Pancreas (tissue), 10 donors: ENCODE results near the gene GALNT15. TPM values are rescaled to one million over a fixed set of nuclear protein-coding genes. Genes with fewer than 3 reads are reported as not detected.

Source experiments
- ATAC-seq, 4 donors: fragments of 200-7000 bp; cut with Tn5 transposase; one replicate each; pipeline versions ENCODE4 v1.8.0 to v1.9.1; 2020; ENCODE audit warnings: mild to moderate bottlenecking in 4 of 4, moderate library complexity in 4 of 4
- DNase-seq, 6 donors: peaks; one replicate each; pipeline ENCODE4 v3.0.0-alpha.2; 2020
- FAIRE-seq: peaks from 2 replicates; lab custom pipeline; 2012; peaks lifted over from hg19 to GRCh38; lab: Jason Lieb, UNC
- H3K27ac ChIP-seq, 4 donors: fragments of 200-600 bp; sonication (generic); 1 replicate in 3 of 4; 2 replicates in 1 of 4; pipeline versions ENCODE4 v1.5.0 to v1.8.0; 2020
- H3K27me3 ChIP-seq, 4 donors: fragments of 200-600 bp; one replicate each; pipeline ENCODE4 v1.8.0; 2021
- H3K36me3 ChIP-seq, 3 donors: fragments of 200-600 bp; sonication (generic) in 1 of 3; one replicate each; pipeline versions ENCODE4 v1.5.0 to v1.8.0; 2020 to 2021
- H3K4me1 ChIP-seq, 3 donors: fragments of 200-600 bp; one replicate each; pipeline ENCODE4 v1.8.0; 2021
- H3K4me3 ChIP-seq, 4 donors: fragments of 200-600 bp; sonication (generic) in 2 of 4; one replicate each; pipeline versions ENCODE4 v1.5.0 to v1.8.0; 2020 to 2021
- H3K9me3 ChIP-seq, 4 donors: fragments of 200-600 bp; one replicate each; pipeline ENCODE4 v1.8.0; 2021
- WGBS, 2 donors: extraction: QIAGEN DNeasy Blood & Tissue Kit; methylation state at CpG; one replicate each; pipeline ENCODE4 v1.1.7; 2013; 5-methylcytosine and 5-hydroxymethylcytosine counted together
- intact Hi-C, 3 donors: fragments of 100-400 bp; cut with DNase I; formaldehyde crosslinking; loops; one replicate each; pipeline versions ENCODE4 v1.11.1 to v1.14.2; 2022
- polyA plus RNA-seq, 2 donors: library from polyadenylated mRNA; stranded (reverse); fragments of 200-250 nt; gene quantifications; one replicate each; pipeline ENCODE4 v1.2.3, GENCODE V29; 2013
- total RNA-seq, 6 donors: library from RNA; stranded (reverse); fragmentation: NEBNext Ultra II Directional in 4 of 6; extraction: Animal tissue kit (Norgen Biotek cat#: 25700) in 4 of 6; gene quantifications; one replicate each; pipeline versions ENCODE4 v1.2.1 to v1.2.4, GENCODE V29; 2021 to 2023
- TF ChIP-seq, protein P1 (sequence below), 4 donors: fragments of 200-600 bp; sonication (generic) in 3 of 4; IDR thresholded peaks; one replicate each; pipeline versions ENCODE4 v1.5.0 to v1.8.0; 2021; ENCODE audit warnings: antibody characterized with exemption in 4 of 4
- donor health status: healthy with polysubstance abuse.
- donor health status: DM: no; HTN: no; CAD: no; lungs with moderate emphysema.
- donor health status: DM: no; HTN: no; CAD: no.
- donor health status: control.
- donor health status: control.
- donor health status: Bipolar disorder and iron deficiency.
- donor health status: DM: yes; HTN: yes; CAD: no.
- donor health status: DM: no; HTN: no; CAD: no.
- donor health status: DM: no; HTN: no; CAD: no.
- donor health status: DM: yes; HTN: yes; CAD: no.

The GALNT15 gene
- total and polyA plus RNA-seq, 8 donors: 0.78 to 5.6 (median 2.6) TPM

DNA sequence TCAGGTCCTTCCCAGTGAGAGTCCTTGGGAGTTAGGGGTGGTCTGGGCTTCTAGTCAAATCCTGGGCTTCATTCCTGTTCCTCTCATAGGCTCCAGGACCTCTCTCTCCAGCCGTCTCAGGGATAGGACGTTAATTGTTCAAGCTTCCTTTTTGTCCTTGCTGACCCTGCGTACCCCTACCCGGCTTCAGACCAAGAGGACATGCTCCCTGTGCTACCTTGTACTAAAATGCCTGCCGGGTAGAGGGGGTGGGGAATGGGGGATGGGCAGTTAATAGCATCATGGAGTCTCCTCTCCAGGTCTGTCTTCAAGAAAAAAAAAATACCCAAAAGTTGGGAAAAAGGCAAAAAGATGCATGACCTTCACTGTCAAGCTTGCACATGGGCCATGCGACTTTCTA is 36.5 kb upstream of the GALNT15 start:
- DNase-seq: no peak
- 91 to 94% methylated on average over 6 of the region's 6 CpGs for WGBS, 2 donors
- ATAC-seq: no peak
- Histone ChIP-seq H3K27ac (no peak overlapping the region), H3K36me3 (no peaks in the 10 kb centered on the region), H3K4me3 (no peak overlapping the region), H3K9me3 (no peaks in the 10 kb centered on the region), H3K4me1 (no peaks in the 10 kb centered on the region), H3K27me3 (no peaks in the 10 kb centered on the region)
- no peak for FAIRE-seq
- TF ChIP-seq, protein P1, sequence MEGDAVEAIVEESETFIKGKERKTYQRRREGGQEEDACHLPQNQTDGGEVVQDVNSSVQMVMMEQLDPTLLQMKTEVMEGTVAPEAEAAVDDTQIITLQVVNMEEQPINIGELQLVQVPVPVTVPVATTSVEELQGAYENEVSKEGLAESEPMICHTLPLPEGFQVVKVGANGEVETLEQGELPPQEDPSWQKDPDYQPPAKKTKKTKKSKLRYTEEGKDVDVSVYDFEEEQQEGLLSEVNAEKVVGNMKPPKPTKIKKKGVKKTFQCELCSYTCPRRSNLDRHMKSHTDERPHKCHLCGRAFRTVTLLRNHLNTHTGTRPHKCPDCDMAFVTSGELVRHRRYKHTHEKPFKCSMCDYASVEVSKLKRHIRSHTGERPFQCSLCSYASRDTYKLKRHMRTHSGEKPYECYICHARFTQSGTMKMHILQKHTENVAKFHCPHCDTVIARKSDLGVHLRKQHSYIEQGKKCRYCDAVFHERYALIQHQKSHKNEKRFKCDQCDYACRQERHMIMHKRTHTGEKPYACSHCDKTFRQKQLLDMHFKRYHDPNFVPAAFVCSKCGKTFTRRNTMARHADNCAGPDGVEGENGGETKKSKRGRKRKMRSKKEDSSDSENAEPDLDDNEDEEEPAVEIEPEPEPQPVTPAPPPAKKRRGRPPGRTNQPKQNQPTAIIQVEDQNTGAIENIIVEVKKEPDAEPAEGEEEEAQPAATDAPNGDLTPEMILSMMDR (IDR thresholded peaks at IDR 0.05): no peak
- intact Hi-C loops: no loop called here

DNA sequence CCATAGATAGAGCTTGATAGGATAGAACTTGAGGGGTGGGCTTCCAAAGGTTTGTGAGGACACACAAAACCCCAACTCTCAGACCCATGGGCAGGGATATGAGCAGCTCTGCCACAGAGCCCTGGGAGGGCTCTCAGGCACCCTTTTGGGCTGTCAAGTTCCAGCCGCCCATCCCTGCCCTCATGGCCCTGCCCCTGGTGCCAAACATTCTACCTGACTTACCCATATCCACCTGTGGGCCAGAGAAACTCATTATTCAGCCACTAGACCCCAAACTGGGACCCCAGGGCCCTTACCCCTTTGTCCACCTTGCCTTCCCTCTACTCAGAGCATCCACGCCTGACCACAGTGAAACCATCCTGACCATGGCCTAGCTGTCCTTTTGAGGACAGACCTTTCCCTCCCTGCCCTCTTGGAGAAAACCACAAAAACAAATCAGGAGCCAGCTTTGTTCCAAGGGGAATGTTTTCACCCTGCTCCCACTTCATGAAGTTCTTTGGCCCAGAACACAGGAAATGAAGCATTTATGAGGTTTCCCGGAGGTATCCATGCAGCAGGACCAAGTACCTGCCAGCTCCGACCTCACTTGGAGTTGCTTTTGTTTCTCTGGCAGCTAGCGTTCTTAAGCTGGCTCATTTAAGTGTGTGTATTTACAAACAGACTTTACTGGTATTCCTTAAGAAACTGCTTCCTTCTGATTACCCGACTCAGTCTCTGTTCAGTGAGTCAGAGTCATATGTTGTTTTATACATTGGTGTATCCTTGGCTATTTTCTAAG is 34.2 kb upstream of the GALNT15 start:
- WGBS, 2 donors: 83 to 84% methylated on average over 6 of the region's 6 CpGs
- H3K36me3 ChIP-seq: no peaks in the 10 kb centered on the region
- no peaks in the 10 kb centered on the region for H3K27me3 ChIP-seq
- no peak overlapping the region for H3K27ac ChIP-seq
- H3K9me3 ChIP-seq: no peaks in the 10 kb centered on the region
- TF ChIP-seq, protein P1 (IDR thresholded peaks at IDR 0.05): no peak
- DNase-seq: no peak
- FAIRE-seq: no peak
- H3K4me1 ChIP-seq: no peaks in the 10 kb centered on the region
- no peak overlapping the region for H3K4me3 ChIP-seq
- intact Hi-C loops: no loop called here
- ATAC-seq: peak in 3 of 4 donors; percentile 11 to 38 (median 35)

DNA sequence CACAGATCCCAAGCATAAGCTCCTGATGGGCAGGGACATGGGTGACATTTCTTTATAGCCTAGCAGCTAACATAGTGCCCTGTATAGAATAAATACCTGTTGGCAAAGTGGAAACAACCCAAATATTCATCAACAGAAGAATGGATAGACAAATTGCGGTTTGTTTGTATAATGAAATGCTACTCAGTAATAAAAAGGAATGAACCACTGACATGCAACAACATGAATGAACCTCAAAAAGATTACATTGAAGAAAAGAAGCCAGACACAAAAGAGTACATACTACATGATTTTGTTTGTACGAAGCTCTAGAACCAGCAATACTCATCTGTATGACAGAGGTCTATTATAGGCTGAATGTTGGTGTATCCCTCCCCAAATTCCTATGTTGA is 33.6 kb upstream of the GALNT15 start:
- Histone ChIP-seq H3K9me3 (no peaks in the 10 kb centered on the region), H3K4me1 (no peaks in the 10 kb centered on the region), H3K27ac (no peak overlapping the region), H3K4me3 (no peak overlapping the region), H3K36me3 (no peaks in the 10 kb centered on the region), H3K27me3 (no peaks in the 10 kb centered on the region)
- DNase-seq (no peak), FAIRE-seq (no peak), ATAC-seq (no peak)
- TF ChIP-seq, protein P1 (IDR thresholded peaks at IDR 0.05): no peak
- intact Hi-C loops: no loop called here
- 93 to 94% methylated on average over 2 of the region's 2 CpGs for WGBS, 2 donors

DNA sequence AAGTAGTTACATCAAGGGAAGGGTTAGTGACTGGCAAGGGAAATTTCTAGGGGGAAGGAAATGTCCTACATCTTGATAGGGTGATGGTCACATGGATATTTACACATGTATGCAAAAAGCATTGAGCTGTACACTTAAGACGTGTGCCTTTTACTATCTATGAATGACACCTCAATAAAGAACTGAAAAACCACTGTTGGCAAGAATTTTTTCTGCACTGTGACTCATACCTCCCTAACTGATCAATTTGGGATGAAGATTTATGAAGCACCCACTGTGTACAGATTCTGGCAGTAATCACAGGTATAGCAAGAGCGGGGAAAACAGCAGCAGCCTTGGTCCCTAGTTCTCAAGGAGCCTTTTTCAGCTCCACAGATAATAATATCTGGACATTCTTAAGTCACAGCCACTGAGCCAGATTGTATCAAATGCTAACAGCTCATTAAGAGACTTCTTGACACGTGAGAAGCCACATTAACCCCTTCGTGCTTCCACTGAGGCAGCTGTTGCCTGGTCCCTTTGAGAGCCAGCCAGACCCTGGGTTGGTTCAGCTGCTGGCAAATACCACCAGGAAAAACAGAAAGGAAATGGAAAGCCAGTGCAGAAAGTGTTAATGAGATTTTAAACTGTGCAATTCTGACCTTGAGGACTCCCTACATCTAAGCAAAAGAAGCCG is 32.0 kb upstream of the GALNT15 start:
- Histone ChIP-seq H3K36me3 (no peaks in the 10 kb centered on the region), H3K4me1 (no peaks in the 10 kb centered on the region), H3K9me3 (no peaks in the 10 kb centered on the region), H3K4me3 (no peak overlapping the region), H3K27ac (no peak overlapping the region), H3K27me3 (no peaks in the 10 kb centered on the region)
- no peak for ATAC-seq
- no peak for DNase-seq
- TF ChIP-seq, protein P1 (IDR thresholded peaks at IDR 0.05): no peak
- 65 to 66% methylated on average over 5 of the region's 5 CpGs for WGBS, 2 donors
- no peak for FAIRE-seq
- intact Hi-C loops: no loop called here
